GM23248 (cell line): Measurements from ENCODE around the gene UGT1A4. TPM values are rescaled to one million over a fixed set of nuclear protein-coding genes. Genes with fewer than 3 reads are reported as not detected.

Experiments used
- DNase-seq: peaks from one replicate; pipeline ENCODE4 v3.0.0-alpha.2; 2015
- H2AFZ ChIP-seq: fragments of 200-600 bp; sonication (generic); 2 replicates; pipeline ENCODE4 v1.6.1; 2016; ENCODE audit warnings: antibody characterized with exemption
- H3F3A ChIP-seq: fragments of 200-600 bp; sonication (generic); 2 replicates; pipeline ENCODE4 v1.6.1; 2016; ENCODE audit warnings: mild to moderate bottlenecking, antibody characterized with exemption, mixed run types; ENCODE audit not compliant: insufficient read depth
- H3K27ac ChIP-seq: fragments of 200-600 bp; sonication (generic); 2 replicates; pipeline ENCODE4 v1.5.1; 2016; ENCODE audit warnings: mild to moderate bottlenecking
- H3K27me3 ChIP-seq: fragments of 200-600 bp; sonication (generic); replicated peaks from 2 replicates; pipeline ENCODE4 v1.6.1; 2016; ENCODE audit warnings: mild to moderate bottlenecking; ENCODE audit not compliant: insufficient read depth
- H3K36me3 ChIP-seq: fragments of 200-600 bp; sonication (generic); 2 replicates; pipeline ENCODE4 v1.6.1; 2016; ENCODE audit warnings: low read depth, mild to moderate bottlenecking
- H3K4me1 ChIP-seq: fragments of 200-600 bp; sonication (generic); 2 replicates; pipeline ENCODE4 v1.6.1; 2016; ENCODE audit warnings: mild to moderate bottlenecking; ENCODE audit not compliant: insufficient read depth
- H3K4me2 ChIP-seq: fragments of 200-600 bp; sonication (generic); one replicate; pipeline ENCODE4 v1.6.1; 2016; ENCODE audit warnings: mild to moderate bottlenecking; ENCODE audit not compliant: unreplicated experiment
- H3K4me3 ChIP-seq: fragments of 200-600 bp; sonication (generic); 2 replicates; pipeline ENCODE4 v1.5.1; 2016; ENCODE audit warnings: mild to moderate bottlenecking
- H3K79me2 ChIP-seq: fragments of 200-600 bp; sonication (generic); 2 replicates; pipeline ENCODE4 v1.6.1; 2016; ENCODE audit warnings: mild to moderate bottlenecking; ENCODE audit not compliant: insufficient read depth
- H3K9ac ChIP-seq: fragments of 200-600 bp; sonication (generic); 2 replicates; pipeline ENCODE4 v1.6.1; 2016; ENCODE audit warnings: mild to moderate bottlenecking
- H3K9me2 ChIP-seq: fragments of 200-600 bp; sonication (generic); 2 replicates; pipeline ENCODE4 v1.6.1; 2016; ENCODE audit warnings: mixed run types, mild to moderate bottlenecking, moderate library complexity; ENCODE audit not compliant: insufficient read depth
- H3K9me3 ChIP-seq: fragments of 200-600 bp; sonication (generic); one replicate; pipeline ENCODE4 v1.6.1; 2017; ENCODE audit warnings: low read depth
- H4K20me1 ChIP-seq: fragments of 200-600 bp; sonication (generic); 2 replicates; pipeline ENCODE4 v1.6.0; 2016; ENCODE audit not compliant: insufficient read depth
- EZH2 ChIP-seq: fragments of 200-600 bp; sonication (generic); IDR thresholded peaks from 2 replicates; pipeline ENCODE4 v1.6.1; 2018; ENCODE audit warnings: antibody characterized with exemption, mild to moderate bottlenecking; ENCODE audit not compliant: insufficient read depth, poor library complexity, severe bottlenecking
- EZH2phosphoT487 ChIP-seq: fragments of 200-600 bp; sonication (generic); IDR thresholded peaks from 2 replicates; pipeline ENCODE4 v1.6.1; 2018; ENCODE audit warnings: antibody characterized with exemption, moderate library complexity, mild to moderate bottlenecking, low read depth; ENCODE audit not compliant: insufficient read depth
- WGBS, 2 experiments: methylation state at CpG; one replicate each; pipeline ENCODE4 v1.1.6; 2015 to 2017; ENCODE audit warnings: low lambda C conversion rate in 2 of 2, low coverage in 1 of 2; ENCODE audit errors: missing lambda C conversion rate in 2 of 2; 5-methylcytosine and 5-hydroxymethylcytosine counted together
- in situ Hi-C: fragments of 300-500 bp; cut with MboI; formaldehyde crosslinking; loops from 2 replicates; pipeline ENCODE4 v1.15.0; 2020
- polyA plus RNA-seq: library from polyadenylated mRNA; unstranded; fragments of >200 nt; fragmentation: Nextera tagmentation; extraction: Ambion mirVana; gene quantifications from 2 replicates; pipeline ENCODE4 v1.2.1, GENCODE V29; 2016
- total RNA-seq: library from RNA; depleted of rRNA; stranded (reverse); fragments of >200 nt; shearing (Covaris generic); gene quantifications from 2 replicates; pipeline ENCODE4 v1.2.3, GENCODE V29; 2014

Gene UGT1A4
- total and polyA plus RNA-seq, 2 experiments from 2014 or later, result not detected

DNA sequence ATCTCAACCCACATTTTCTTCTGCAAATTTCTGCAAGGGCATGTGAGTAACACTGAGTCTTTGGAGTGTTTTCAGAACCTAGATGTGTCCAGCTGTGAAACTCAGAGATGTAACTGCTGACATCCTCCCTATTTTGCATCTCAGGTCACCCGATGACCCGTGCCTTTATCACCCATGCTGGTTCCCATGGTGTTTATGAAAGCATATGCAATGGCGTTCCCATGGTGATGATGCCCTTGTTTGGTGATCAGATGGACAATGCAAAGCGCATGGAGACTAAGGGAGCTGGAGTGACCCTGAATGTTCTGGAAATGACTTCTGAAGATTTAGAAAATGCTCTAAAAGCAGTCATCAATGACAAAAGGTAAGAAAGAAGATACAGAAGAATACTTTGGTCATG, 49.5 kb downstream of the UGT1A4 start:
- Histone ChIP-seq H3K79me2 (no peaks in the 10 kb centered on the region), H3K9me2 (no peaks in the 10 kb centered on the region), H3K36me3 (no peaks in the 10 kb centered on the region), H2AFZ (no peak overlapping the region), H3K27me3 (peaks cover 6% of the 10 kb centered on the region; the same call in 1 of the 2 replicates), H3K4me2 (no peak overlapping the region), H3K4me3 (no peak overlapping the region), H3K4me1 (peaks cover 15% of the 10 kb centered on the region), H3K9ac (no peak overlapping the region), H4K20me1 (no peaks in the 10 kb centered on the region), H3F3A (peaks cover 12% of the 10 kb centered on the region; the same call in 1 of the 2 replicates), H3K9me3 (no peaks in the 10 kb centered on the region), H3K27ac (no peak overlapping the region)
- TF ChIP-seq EZH2phosphoT487 (no peak), EZH2 (no peak)
- DNase-seq, result no peak
- in situ Hi-C loops, result no loop called here
- WGBS, 2 experiments, result 35 to 41% methylated on average over 4 of the region's 4 CpGs

DNA sequence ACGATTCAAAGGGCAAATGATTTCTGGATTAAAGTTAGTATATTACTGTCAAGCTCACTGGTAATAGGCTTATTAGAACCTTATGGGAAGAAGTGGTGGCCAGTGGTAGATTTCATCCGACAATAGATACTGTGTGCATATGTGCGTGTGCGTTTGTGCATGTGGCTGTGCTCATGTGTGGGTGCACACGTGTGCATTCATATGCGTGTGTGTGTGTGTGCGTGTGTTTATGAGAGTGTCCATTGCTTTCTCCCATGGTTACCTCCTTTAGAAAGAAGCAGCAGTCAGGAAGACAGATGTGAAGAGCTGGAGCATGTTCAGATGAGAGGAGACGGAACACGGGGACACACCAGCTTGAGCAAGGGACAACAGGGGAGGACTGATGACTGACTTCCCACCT, 50.7 kb downstream of the UGT1A4 start:
- no peak for TF ChIP-seq EZH2
- no peak for TF ChIP-seq EZH2phosphoT487
- H3K4me2 ChIP-seq, result no peak overlapping the region
- no peak for DNase-seq
- H3K9me3 ChIP-seq, result no peaks in the 10 kb centered on the region
- peaks cover 7% of the 10 kb centered on the region for H3K4me1 ChIP-seq
- no peak overlapping the region for H3K27ac ChIP-seq
- WGBS, 2 experiments, result 45 to 51% methylated on average over 9 of the region's 9 CpGs
- no peaks in the 10 kb centered on the region for H3K79me2 ChIP-seq
- peaks cover 6% of the 10 kb centered on the region; the same call in 1 of the 2 replicates for H3K27me3 ChIP-seq
- H3F3A ChIP-seq, result peaks cover 3% of the 10 kb centered on the region; the same call in 1 of the 2 replicates
- in situ Hi-C loops, result no loop called here
- no peaks in the 10 kb centered on the region for H3K36me3 ChIP-seq
- H3K9ac ChIP-seq, result no peak overlapping the region
- H2AFZ ChIP-seq, result no peak overlapping the region
- no peaks in the 10 kb centered on the region for H3K9me2 ChIP-seq
- H3K4me3 ChIP-seq, result no peak overlapping the region
- H4K20me1 ChIP-seq, result no peaks in the 10 kb centered on the region

DNA sequence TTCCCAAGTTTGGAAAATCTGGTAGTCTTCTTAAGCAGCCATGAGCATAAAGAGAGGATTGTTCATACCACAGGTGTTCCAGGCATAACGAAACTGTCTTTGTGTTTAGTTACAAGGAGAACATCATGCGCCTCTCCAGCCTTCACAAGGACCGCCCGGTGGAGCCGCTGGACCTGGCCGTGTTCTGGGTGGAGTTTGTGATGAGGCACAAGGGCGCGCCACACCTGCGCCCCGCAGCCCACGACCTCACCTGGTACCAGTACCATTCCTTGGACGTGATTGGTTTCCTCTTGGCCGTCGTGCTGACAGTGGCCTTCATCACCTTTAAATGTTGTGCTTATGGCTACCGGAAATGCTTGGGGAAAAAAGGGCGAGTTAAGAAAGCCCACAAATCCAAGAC, 53.6 kb downstream of the UGT1A4 start:
- no peak overlapping the region for H3K27ac ChIP-seq
- H3K36me3 ChIP-seq, result no peaks in the 10 kb centered on the region
- H3K4me2 ChIP-seq, result no peak overlapping the region
- no peaks in the 10 kb centered on the region for H3F3A ChIP-seq
- H4K20me1 ChIP-seq, result no peaks in the 10 kb centered on the region
- H3K4me1 ChIP-seq, result no peaks in the 10 kb centered on the region
- TF ChIP-seq EZH2phosphoT487 (no peak), EZH2 (no peak)
- H3K4me3 ChIP-seq, result no peak overlapping the region
- no peaks in the 10 kb centered on the region for H3K9me3 ChIP-seq
- DNase-seq, result no peak
- WGBS, 2 experiments, result 67% methylated on average over 16 of the region's 16 CpGs
- no peak overlapping the region for H3K9ac ChIP-seq
- no peaks in the 10 kb centered on the region for H3K9me2 ChIP-seq
- no peak overlapping the region for H2AFZ ChIP-seq
- no peaks in the 10 kb centered on the region for H3K79me2 ChIP-seq
- in situ Hi-C loops, result no loop called here
- H3K27me3 ChIP-seq, result peaks cover 10% of the 10 kb centered on the region

DNA sequence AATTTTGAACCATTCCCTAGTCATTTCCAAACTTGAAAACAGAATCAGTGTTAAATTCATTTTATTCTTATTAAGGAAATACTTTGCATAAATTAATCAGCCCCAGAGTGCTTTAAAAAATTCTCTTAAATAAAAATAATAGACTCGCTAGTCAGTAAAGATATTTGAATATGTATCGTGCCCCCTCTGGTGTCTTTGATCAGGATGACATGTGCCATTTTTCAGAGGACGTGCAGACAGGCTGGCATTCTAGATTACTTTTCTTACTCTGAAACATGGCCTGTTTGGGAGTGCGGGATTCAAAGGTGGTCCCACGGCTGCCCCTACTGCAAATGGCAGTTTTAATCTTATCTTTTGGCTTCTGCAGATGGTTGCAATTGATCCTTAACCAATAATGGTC, 54.0 kb downstream of the UGT1A4 start:
- H3K4me1 ChIP-seq, result no peaks in the 10 kb centered on the region
- no peak overlapping the region for H2AFZ ChIP-seq
- TF ChIP-seq EZH2phosphoT487, result no peak
- no peak for TF ChIP-seq EZH2
- H3K4me2 ChIP-seq, result no peak overlapping the region
- no peak overlapping the region for H3K27ac ChIP-seq
- no peaks in the 10 kb centered on the region for H3F3A ChIP-seq
- H3K79me2 ChIP-seq, result no peaks in the 10 kb centered on the region
- no peaks in the 10 kb centered on the region for H3K9me2 ChIP-seq
- in situ Hi-C loops, result no loop called here
- no peaks in the 10 kb centered on the region for H4K20me1 ChIP-seq
- DNase-seq, result no peak
- H3K4me3 ChIP-seq, result no peak overlapping the region
- H3K9me3 ChIP-seq, result no peaks in the 10 kb centered on the region
- peaks cover 10% of the 10 kb centered on the region for H3K27me3 ChIP-seq
- no peak overlapping the region for H3K9ac ChIP-seq
- 43 to 46% methylated on average over 5 of the region's 5 CpGs for WGBS, 2 experiments
- no peaks in the 10 kb centered on the region for H3K36me3 ChIP-seq

DNA sequence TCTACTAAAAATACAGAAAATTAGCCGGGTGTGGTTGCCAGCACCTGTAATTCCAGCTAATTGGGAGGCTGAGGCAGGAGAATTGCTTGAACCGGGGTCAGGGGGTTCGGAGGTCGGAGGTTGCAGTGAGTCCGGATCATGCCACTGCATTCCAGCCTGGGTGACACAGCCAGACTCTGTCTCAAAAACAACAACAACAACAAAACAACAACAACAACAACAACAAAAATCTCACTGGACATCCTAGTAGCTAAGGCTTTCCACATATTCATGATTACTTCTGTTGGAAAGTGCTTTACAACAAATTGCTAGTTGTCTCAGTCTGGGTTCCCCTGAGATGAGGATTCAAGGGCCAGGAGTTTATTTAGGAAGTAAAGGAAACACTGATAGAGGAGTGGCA, 55.3 kb downstream of the UGT1A4 start:
- Histone ChIP-seq H3K79me2 (no peaks in the 10 kb centered on the region), H3K4me2 (no peak overlapping the region), H3K36me3 (no peaks in the 10 kb centered on the region), H3K27me3 (peaks cover 10% of the 10 kb centered on the region), H2AFZ (no peak overlapping the region), H3K4me3 (no peak overlapping the region), H3F3A (no peaks in the 10 kb centered on the region), H3K27ac (no peak overlapping the region), H3K9ac (no peak overlapping the region), H3K9me2 (no peaks in the 10 kb centered on the region), H3K9me3 (no peaks in the 10 kb centered on the region), H3K4me1 (no peaks in the 10 kb centered on the region), H4K20me1 (no peaks in the 10 kb centered on the region)
- in situ Hi-C loops, result no loop called here
- no peak for DNase-seq
- WGBS, 2 experiments, result 35 to 46% methylated on average over 5 of the region's 5 CpGs
- no peak for TF ChIP-seq EZH2phosphoT487
- TF ChIP-seq EZH2, result no peak
